HepG2 (cell line): ENCODE data around the gene VAV2. TPM values are rescaled to one million over a fixed set of nuclear protein-coding genes. Genes with fewer than 3 reads are reported as not detected.
A peak's percentile ranks its signal among the peaks of the same experiment; 100 is the strongest.

Experiments
- CENPT ChIP-seq: sonication (generic); formaldehyde crosslinking; IDR thresholded peaks from 2 replicates; pipeline ENCODE4 v1.8.0; 2022; ENCODE audit warnings: low read depth, mild to moderate bottlenecking, moderate library complexity, missing genetic modification reagents
- ERF ChIP-seq: IDR thresholded peaks from 2 replicates; pipeline ENCODE4 v1.6.1; 2018; ENCODE audit warnings: missing biosample characterization, missing genetic modification reagents
- HNRNPLL ChIP-seq: fragments of 200-400 bp; formaldehyde crosslinking; IDR thresholded peaks from 2 replicates; pipeline ENCODE4 v1.6.1; 2017; ENCODE audit warnings: mild to moderate bottlenecking, low read depth, low read length; ENCODE audit not compliant: poor library complexity, severe bottlenecking
- JDP2 ChIP-seq: sonication (generic); formaldehyde crosslinking; IDR thresholded peaks from 2 replicates; pipeline ENCODE4 v1.8.1; 2022; ENCODE audit warnings: missing genetic modification reagents, borderline replicate concordance
- POLR2G ChIP-seq: fragments of 200-400 bp; formaldehyde crosslinking; IDR thresholded peaks from 2 replicates; pipeline ENCODE4 v1.6.1; 2018; ENCODE audit warnings: mild to moderate bottlenecking, low read depth, low read length, moderate library complexity
- RBAK ChIP-seq: sonication (generic); formaldehyde crosslinking; IDR thresholded peaks from 2 replicates; pipeline ENCODE4 v1.5.1; 2020; ENCODE audit warnings: mild to moderate bottlenecking, missing genetic modification reagents
- SP2 ChIP-seq: sonication (generic); formaldehyde crosslinking; IDR thresholded peaks from 2 replicates; pipeline ENCODE4 v1.5.1; 2020; ENCODE audit warnings: mild to moderate bottlenecking, missing genetic modification reagents
- ZNF124 ChIP-seq: sonication (generic); formaldehyde crosslinking; IDR thresholded peaks from 2 replicates; pipeline ENCODE4 v1.4.0; 2020; ENCODE audit warnings: missing genetic modification reagents
- ZNF44 ChIP-seq: sonication (generic); formaldehyde crosslinking; IDR thresholded peaks from 2 replicates; pipeline ENCODE4 v1.5.1; 2020; ENCODE audit warnings: mild to moderate bottlenecking, missing genetic modification reagents
- ZNF451 ChIP-seq: sonication (generic); formaldehyde crosslinking; IDR thresholded peaks from 2 replicates; pipeline ENCODE4 v1.5.0; 2020; ENCODE audit warnings: mild to moderate bottlenecking, missing genetic modification reagents
- ZNF484 ChIP-seq: sonication (generic); formaldehyde crosslinking; IDR thresholded peaks from 2 replicates; pipeline ENCODE4 v1.5.1; 2020; ENCODE audit warnings: mild to moderate bottlenecking, low read depth, missing genetic modification reagents, borderline replicate concordance
- ZNF766 ChIP-seq: sonication (generic); formaldehyde crosslinking; IDR thresholded peaks from 2 replicates; pipeline ENCODE4 v1.5.0; 2020; ENCODE audit warnings: missing genetic modification reagents, borderline replicate concordance
- ZSCAN20 ChIP-seq: sonication (generic); formaldehyde crosslinking; IDR thresholded peaks from 2 replicates; pipeline ENCODE4 v1.4.0; 2020; ENCODE audit warnings: missing genetic modification reagents, mild to moderate bottlenecking, borderline replicate concordance
- ZSCAN31 ChIP-seq: sonication (generic); formaldehyde crosslinking; IDR thresholded peaks from 2 replicates; pipeline ENCODE4 v1.5.0; 2020; ENCODE audit warnings: low read depth, mild to moderate bottlenecking, missing genetic modification reagents
- polyA plus RNA-seq, 8 experiments: library from polyadenylated mRNA; depleted of rRNA in 3 of 8; stranded (reverse) in 7 of 8; unstranded in 1 of 8; fragments of >200 nt; fragmentation: Illumina TruSeq in 4 of 8; extraction: Trizol in 4 of 8; gene quantifications; 2 replicates each; pipeline versions ENCODE4 v1.2.1 to v1.2.3, GENCODE V29; 2011 to 2016; ENCODE audit warnings: low read depth in 4 of 8, missing spikeins in 1 of 8, mixed read lengths in 1 of 8; ENCODE audit not compliant: insufficient read depth in 1 of 8
- total RNA-seq, 5 experiments: library from RNA; depleted of rRNA; stranded (reverse); fragments of >200 nt; fragmentation: Illumina TruSeq; extraction: Trizol; gene quantifications; 2 replicates each; pipeline ENCODE4 v1.2.3, GENCODE V29; 2016; ENCODE audit warnings: low read depth in 1 of 5
- TF ChIP-seq, protein P1 (sequence below): sonication (generic); formaldehyde crosslinking; IDR thresholded peaks from 2 replicates; pipeline ENCODE4 v1.5.0; 2020; ENCODE audit warnings: missing genetic modification reagents
- TF ChIP-seq, protein P2 (sequence below): sonication (generic); formaldehyde crosslinking; IDR thresholded peaks from 2 replicates; pipeline ENCODE4 v1.5.1; 2020; ENCODE audit warnings: mild to moderate bottlenecking, missing genetic modification reagents, borderline replicate concordance
- TF ChIP-seq, protein P3 (sequence below): sonication (generic); formaldehyde crosslinking; IDR thresholded peaks from 2 replicates; pipeline ENCODE4 v1.5.0; 2020; ENCODE audit warnings: missing genetic modification reagents
- TF ChIP-seq, protein P4 (sequence below): sonication (generic); formaldehyde crosslinking; IDR thresholded peaks from 2 replicates; pipeline ENCODE4 v1.5.0; 2020; ENCODE audit warnings: mild to moderate bottlenecking, missing genetic modification reagents

Gene VAV2
- total and polyA plus RNA-seq, 2 of the 13 experiments (the other 11 are each of a cell fraction or from before 2014, with no cell fraction given) = 22.5 to 22.9 TPM

DNA sequence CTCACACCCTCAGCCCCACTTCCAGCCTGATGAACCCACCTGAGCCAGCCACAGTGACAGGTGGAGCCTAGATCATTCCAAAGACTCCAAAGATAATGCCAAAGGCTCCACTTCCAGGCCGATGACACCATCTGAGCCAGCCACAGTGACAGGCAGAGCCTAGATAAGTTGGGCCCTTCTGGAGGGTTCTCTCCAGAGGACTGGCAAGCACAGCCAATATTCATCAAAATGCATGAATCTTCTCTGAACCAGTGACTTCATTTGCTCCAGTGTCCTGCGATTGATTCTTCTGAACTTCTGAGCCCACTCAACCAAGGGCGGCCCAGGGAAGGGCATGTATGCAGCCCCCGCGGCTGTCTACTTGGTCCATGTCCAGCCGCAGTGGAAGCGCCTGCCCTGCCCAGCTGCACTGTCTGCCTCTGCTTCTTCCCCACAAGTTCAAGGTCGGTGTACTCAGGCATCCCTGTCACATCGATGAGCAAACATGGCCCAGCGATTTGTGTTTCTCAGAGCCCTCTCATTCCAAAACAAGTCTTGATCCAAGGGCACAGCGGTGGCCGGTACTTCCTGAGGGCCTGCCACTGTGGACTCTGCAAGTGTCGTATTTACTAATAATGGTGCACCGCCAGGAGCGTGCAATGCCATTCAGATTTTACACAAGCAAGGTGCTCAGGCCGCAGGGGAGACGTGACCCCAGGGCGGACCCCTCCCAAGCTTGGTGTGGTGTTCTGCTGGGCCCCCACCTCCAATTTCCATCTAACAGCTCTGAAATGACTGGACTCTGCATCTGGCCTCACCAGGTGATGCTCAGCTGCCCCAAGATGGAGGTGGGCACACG lies 107.0 kb downstream of the VAV2 start (continued):
- no peak for TF ChIP-seq SP2 (CRISPR knock-in tag)
- no peak for TF ChIP-seq HNRNPLL
- TF ChIP-seq ZSCAN31 = peak; percentile 90
- TF ChIP-seq ZNF766 (CRISPR knock-in tag) = peak; percentile 72; the same call in 1 of the 2 replicates
- TF ChIP-seq JDP2 (CRISPR knock-in tag) = no peak
- no peak for TF ChIP-seq ZNF44 (CRISPR knock-in tag)
- TF ChIP-seq, protein P1, sequence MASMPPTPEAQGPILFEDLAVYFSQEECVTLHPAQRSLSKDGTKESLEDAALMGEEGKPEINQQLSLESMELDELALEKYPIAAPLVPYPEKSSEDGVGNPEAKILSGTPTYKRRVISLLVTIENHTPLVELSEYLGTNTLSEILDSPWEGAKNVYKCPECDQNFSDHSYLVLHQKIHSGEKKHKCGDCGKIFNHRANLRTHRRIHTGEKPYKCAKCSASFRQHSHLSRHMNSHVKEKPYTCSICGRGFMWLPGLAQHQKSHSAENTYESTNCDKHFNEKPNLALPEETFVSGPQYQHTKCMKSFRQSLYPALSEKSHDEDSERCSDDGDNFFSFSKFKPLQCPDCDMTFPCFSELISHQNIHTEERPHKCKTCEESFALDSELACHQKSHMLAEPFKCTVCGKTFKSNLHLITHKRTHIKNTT = no peak
- no peak for TF ChIP-seq ZSCAN20
- TF ChIP-seq, protein P2, sequence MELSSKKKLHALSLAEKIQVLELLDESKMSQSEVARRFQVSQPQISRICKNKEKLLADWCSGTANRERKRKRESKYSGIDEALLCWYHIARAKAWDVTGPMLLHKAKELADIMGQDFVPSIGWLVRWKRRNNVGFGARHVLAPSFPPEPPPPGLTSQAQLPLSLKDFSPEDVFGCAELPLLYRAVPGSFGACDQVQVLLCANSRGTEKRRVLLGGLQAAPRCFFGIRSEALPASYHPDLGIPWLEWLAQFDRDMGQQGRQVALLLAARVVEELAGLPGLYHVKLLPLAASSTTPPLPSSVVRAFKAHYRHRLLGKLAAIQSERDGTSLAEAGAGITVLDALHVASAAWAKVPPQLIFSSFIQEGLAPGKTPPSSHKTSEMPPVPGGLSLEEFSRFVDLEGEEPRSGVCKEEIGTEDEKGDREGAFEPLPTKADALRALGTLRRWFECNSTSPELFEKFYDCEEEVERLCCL = no peak
- peak; percentile 99 for TF ChIP-seq ERF
- TF ChIP-seq ZNF484 (CRISPR knock-in tag) = no peak
- no peak for TF ChIP-seq RBAK
- TF ChIP-seq, protein P3, sequence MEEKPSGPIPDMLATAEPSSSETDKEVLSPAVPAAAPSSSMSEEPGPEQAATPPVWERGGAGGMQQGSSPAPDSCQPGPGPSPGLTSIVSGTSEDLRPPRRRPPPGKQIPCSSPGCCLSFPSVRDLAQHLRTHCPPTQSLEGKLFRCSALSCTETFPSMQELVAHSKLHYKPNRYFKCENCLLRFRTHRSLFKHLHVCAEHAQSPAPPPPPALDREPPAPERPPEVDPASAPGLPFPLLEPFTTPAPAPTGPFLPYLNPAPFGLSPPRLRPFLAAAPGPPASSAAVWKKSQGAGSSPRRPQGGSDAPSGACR (CRISPR knock-in tag) = peak; percentile 73; the same call in 1 of the 2 replicates
- TF ChIP-seq, protein P4, sequence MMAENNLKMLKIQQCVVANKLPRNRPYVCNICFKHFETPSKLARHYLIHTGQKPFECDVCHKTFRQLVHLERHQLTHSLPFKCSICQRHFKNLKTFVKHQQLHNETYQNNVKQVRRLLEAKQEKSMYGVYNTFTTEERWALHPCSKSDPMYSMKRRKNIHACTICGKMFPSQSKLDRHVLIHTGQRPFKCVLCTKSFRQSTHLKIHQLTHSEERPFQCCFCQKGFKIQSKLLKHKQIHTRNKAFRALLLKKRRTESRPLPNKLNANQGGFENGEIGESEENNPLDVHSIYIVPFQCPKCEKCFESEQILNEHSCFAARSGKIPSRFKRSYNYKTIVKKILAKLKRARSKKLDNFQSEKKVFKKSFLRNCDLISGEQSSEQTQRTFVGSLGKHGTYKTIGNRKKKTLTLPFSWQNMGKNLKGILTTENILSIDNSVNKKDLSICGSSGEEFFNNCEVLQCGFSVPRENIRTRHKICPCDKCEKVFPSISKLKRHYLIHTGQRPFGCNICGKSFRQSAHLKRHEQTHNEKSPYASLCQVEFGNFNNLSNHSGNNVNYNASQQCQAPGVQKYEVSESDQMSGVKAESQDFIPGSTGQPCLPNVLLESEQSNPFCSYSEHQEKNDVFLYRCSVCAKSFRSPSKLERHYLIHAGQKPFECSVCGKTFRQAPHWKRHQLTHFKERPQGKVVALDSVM = no peak
- peak; percentile 73; the same call in 1 of the 2 replicates for TF ChIP-seq ZNF124
- TF ChIP-seq ZNF451 = no peak
- TF ChIP-seq POLR2G = no peak
- TF ChIP-seq CENPT (CRISPR knock-in tag) = no peak
